GM11168 (cell line): ENCODE results near the gene ANP32E.
"Not testable (repeated sequence)": the region's sequence is repeated elsewhere in the genome, so short reads cannot be mapped to it uniquely, and the experiment has no call there.

Experiments
- in situ Hi-C: fragments of 300-500 bp; cut with MboI; formaldehyde crosslinking; loops from one replicate; pipeline ENCODE4 v1.12.0; 2022; ENCODE audit warnings: low sequenced_read_pairs; ENCODE audit not compliant: unreplicated experiment

ANP32E gene

GRCh38 chr1:150257624-150258585, 22.0 kb upstream of the ANP32E start, which contains the start of gene CA14:
TSS of gene CA14 (plus strand) at chr1:150257774. CDS start at chr1:150258129, 355 bp downstream.
- in situ Hi-C loops, result no loop called here

DNA sequence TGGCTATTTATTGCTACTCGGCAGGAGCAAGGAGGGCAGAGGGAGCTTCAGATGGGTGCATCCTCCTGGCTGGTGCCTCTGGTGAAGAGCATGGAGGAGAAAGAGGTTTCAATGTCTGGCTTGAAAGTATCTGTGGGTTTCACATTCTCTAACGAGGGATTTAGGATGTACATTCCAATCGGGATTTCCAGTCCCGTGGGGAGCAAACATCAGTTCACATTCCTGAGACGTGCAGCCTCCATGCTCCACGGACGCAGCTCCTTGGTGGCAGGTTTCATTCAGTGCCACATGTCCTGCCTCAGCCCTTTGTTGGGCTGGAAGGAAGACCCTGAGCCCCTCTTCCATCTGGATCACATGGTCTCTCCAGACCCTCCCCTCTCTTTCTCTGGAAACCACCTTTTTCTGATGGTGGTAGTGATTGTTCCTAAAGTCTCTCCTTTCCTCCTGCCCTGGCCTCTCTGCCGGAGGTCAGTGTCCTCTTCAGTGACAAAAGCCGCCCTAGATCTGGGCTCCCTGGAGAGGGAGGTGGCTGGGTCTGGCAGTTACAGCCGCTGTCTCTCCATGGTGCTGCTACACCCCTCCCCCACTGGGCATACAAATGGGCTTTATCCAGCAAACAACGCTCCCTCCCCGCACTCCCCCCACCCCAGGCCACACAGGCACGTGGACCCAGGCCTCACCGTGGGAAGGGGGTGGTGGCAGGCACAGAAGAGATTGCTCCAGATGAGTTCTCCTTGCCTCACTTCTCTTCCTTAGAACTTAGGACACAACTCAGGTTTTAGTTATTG, 20.8 kb upstream of the ANP32E start:
- in situ Hi-C loops, result no loop called here

DNA sequence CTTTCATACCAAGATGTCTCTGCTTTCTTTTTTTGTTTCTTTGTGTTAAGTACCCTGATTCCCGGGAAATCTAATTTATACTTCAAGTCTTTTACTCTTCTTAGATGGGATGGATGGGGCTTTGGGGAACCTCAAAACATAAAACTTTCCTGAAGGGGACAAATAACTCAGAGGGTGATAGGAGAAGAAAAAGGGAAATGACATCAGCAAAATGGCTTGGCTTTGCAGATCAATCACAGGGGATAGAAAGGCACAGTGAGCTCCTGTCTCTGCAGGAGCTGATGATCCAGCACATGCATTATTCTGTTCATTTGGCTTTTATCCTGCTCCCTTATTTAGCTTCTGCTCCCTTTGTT, 20.3 kb upstream of the ANP32E start:
- in situ Hi-C loops, result no loop called here

DNA sequence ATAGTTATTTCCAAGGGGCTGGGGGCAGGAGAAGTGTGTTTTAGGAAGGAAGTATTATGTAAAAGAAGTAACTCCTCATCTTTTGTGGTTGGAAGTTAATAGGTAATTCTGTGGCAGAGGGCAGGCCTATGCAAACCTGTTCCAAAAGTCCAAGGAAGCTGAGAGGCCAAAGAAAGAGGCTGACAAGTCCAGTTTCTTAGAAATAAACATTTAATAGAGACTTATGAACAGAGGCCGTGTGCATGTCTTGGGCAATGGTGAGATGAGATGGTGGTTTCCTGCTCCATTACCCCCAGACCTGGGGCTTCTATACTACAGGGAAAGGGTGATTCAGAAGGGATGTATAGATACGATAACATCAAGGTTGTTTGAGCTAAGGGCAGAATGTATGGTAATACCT, 14.0 kb upstream of the ANP32E start:
- in situ Hi-C loops, result no loop called here

DNA sequence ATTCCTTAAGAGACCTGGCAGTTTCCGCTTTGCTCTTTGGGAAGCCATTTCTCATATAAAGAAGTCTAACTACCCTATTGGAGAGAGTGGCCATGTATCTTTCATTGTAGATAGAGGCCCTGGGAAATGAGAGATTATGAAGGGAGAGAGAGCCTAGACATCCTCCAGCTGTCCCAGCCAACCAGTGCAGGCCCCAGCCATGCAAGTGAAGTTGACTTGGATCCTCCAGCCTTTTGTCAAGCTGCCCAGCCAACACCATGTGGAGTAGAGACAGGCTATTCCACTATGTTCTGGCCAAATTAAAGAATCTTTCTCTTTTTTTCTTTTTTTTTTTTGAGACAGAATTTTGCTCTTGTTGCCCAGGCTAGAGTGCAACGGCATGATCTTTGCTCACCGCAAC, 7.1 kb upstream of the ANP32E start:
- in situ Hi-C loops, result no loop called here

DNA sequence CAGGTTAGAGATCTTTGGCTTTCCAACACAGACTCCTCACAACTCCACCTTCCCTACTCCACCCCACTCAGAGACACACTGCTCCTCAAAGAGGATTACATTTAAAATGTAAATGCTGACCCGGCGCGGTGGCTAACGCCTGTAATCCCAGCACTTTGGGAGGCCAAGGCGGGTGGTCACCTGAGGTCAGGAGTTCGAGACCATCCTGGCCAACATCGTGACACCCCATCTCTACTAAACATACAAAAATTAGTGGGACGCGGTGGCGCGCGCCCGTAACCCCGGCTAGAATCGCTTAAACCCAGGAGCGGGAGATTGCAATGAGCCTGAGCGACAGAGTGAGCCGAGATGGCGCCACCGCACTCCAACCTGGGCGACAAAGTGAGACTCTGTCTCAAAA, 1.8 kb upstream of the ANP32E start:
- in situ Hi-C loops, result no loop called here

DNA sequence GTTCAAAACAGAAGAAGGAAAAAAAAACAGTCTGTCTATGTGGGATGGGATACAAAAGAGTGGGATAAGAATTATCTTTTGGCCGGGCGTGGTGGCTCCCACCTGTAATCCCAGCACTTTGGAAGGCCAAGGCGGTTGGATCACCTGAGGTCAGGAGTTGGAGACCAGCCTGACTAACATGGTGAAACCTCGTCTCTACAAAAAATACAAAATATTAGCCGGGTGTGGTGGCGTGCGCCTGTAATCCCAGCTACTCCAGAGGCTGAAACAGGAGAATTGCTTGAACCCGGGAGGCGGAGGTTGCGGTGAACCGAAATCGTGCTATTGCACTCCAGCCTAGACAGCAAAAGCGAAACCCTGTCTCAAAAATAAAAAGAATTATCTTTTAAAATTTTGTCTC, 1.3 kb upstream of the ANP32E start:
- in situ Hi-C loops, result not testable (repeated sequence)

GRCh38 chr1:150236614-150237100, 745 bp upstream of the ANP32E start:
- in situ Hi-C loops, result no loop called here

DNA sequence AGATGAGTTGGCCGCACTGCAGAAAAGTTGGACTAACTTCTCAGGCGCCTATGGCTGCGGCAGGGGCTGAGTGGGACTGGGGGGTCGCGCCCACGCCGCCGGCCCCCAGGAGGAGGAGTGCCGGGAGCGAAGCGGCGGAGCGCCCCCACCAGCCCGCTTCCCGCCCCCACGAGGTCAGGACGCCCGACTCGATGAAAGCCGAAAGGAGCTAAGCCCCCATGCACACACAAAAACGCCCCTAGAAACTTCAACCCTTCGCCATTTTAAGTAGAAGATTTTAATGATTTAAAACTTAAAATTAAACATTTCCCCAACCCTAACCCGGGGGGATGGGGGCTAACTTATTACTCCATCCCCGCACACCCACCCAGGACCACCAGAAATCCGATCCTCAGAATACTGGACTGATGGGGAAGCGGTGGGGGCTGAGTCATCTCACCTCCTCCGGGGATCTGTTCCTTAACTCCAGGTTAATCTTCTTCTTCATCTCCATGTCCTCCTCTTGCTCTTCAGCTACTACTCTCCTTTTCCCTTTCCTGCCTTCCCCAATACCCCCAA, 539 bp downstream of the ANP32E start:
- in situ Hi-C loops, result no loop called here

- in situ Hi-C loops, result no loop called here
Measured at GRCh38 chr1:150234566-150235293, 1.2 kb downstream of the ANP32E start.

- in situ Hi-C loops, result no loop called here
Measured at GRCh38 chr1:150234309-150234565, 1.7 kb downstream of the ANP32E start.

DNA sequence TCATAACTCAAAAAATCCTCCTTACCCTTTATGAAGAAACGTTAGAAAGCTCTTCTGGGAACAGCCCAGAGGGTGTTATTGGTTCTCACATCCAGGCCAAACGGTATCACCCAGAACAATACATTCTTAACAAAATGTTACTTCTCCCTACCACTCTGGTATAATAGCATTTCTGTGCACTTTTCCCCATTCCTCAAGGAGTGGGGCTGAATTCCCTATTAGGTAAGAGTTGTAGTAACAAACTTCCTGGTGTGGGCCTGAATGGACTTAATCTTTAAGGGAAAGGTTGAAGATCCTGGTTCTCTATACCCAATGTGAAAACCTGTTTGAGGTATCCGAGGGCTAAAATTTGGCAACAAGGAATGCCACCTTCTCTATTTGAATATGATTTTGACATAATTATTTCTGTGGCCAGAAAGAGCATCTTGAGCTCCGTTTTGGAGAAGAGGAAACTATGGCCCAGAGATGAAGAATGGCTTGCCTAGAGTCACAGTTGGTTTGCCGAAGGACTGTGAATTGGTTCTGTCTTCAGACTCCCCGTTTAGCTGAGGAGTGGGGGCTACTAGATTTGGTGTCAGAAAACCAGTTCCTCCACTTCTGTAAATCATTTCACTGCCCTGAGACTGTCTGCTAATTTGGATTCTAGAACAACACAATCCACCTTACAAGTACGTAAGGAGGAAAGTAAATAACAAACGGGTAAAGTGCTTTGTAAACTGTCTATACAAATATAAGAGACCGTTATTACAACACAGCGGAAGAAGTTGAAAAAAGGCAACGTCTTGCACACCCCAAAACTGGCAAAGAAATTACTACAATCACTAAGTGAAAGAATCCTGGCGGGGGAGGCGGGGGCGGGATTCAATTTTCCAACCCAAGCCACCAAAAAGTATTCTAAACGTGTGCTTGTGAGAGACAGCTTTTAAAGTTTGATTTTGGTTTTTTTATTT, 2.3 kb downstream of the ANP32E start:
- in situ Hi-C loops, result no loop called here

GRCh38 chr1:150232921-150233320, 3.0 kb downstream of the ANP32E start:
- in situ Hi-C loops, result not testable (repeated sequence)

DNA sequence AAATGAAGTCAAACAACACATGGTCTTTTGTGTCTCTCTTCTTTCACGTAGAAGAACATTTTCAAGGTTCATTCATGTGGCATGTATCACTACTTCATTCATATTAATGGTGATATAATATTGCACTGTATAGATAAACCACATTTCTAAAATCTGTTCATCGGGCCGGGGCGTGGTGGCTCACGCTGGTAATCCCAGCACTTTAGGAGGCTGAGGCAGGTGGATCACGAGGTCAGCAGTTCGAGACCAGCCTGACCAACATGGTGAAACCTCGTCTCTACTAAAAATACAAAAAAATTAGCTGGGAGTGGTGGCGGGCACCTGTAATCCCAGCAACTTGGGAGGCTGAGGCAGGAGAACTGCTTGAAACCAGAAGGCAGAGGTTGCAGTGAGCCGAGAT, 7.7 kb downstream of the ANP32E start:
- in situ Hi-C loops, result not testable (repeated sequence)

DNA sequence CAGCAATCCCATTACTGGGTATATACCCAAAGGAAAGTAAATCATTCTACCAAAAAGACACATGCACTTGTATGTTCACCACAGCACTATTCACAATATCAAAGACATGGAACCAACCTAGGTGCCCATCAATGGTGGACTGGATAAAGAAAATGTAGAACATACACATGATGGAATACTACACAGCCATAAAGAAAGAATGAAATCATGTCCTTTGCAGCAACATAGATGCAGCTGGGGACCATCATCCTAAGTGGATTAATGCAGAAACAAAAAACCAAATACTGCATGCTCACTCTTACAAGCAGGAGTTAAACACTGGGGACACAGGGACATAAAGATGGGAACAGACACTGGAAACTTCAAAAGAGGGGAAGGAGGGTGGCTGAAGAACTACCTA, 8.7 kb downstream of the ANP32E start:
- in situ Hi-C loops, result no loop called here

- in situ Hi-C loops, result no loop called here
Measured at GRCh38 chr1:150226486-150226885, 9.4 kb downstream of the ANP32E start.

GRCh38 chr1:150225546-150225945, 10.4 kb downstream of the ANP32E start:
- in situ Hi-C loops, result no loop called here

- in situ Hi-C loops, result no loop called here
Measured at GRCh38 chr1:150224983-150225382, 10.9 kb downstream of the ANP32E start.

DNA sequence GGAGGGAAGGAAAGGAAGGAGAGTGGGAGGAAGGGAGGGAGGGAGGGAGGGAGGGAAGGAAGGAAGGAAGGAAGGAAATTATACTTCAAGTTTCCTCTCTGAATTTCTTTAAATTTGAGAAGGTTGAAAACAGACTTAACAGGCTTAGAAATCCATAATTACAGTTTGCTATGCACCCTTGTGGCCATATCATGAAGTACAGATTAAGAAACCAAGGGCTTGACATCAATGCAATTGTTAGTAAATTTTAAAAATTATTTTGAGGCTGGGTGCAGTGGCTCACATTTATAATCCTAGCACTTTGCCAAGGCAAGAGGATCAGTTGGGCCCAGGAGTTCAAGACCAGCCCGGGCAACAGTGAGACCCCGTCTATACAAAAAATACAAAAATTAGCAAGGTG, 14.4 kb downstream of the ANP32E start:
- in situ Hi-C loops, result no loop called here
